Aorta (tissue), 5 donors: ENCODE results near the gene CCDC7. TPM values are rescaled to one million over a fixed set of nuclear protein-coding genes. Genes with fewer than 3 reads are reported as not detected.
"Not testable (repeated sequence)": the region's sequence is repeated elsewhere in the genome, so short reads cannot be mapped to it uniquely, and the experiment has no call there.

Source experiments
- ATAC-seq: fragments of 200-7000 bp; cut with Tn5 transposase; one replicate; pipeline ENCODE4 v1.9.1; 2022; ENCODE audit warnings: moderate library complexity; ENCODE audit not compliant: low FRiP score
- DNase-seq, 2 donors: peaks; one replicate each; pipeline ENCODE4 v3.0.0-alpha.2; 2020
- H3K27ac ChIP-seq, 2 donors: one replicate each; pipeline ENCODE4 v1.5.1; 2013; ENCODE audit warnings: low read length in 2 of 2, mild to moderate bottlenecking in 2 of 2, moderate library complexity in 2 of 2, control low read depth in 1 of 2, inconsistent platforms in 1 of 2, low read depth in 1 of 2
- H3K27me3 ChIP-seq, 2 donors: one replicate each; pipeline ENCODE4 v1.6.1; 2013; ENCODE audit warnings: control low read depth in 1 of 2, low read length in 1 of 2, mild to moderate bottlenecking in 1 of 2, moderate library complexity in 1 of 2; ENCODE audit not compliant: insufficient read depth in 2 of 2, control insufficient read depth in 1 of 2
- H3K36me3 ChIP-seq, 2 donors: one replicate each; pipeline ENCODE4 v1.6.1; 2013; ENCODE audit warnings: control low read depth in 1 of 2, low read length in 1 of 2, mild to moderate bottlenecking in 1 of 2; ENCODE audit not compliant: insufficient read depth in 2 of 2, control insufficient read depth in 1 of 2
- H3K4me1 ChIP-seq, 2 donors: one replicate each; pipeline ENCODE4 v1.6.1; 2013; ENCODE audit warnings: low read length in 2 of 2, control low read depth in 1 of 2, mild to moderate bottlenecking in 1 of 2, moderate library complexity in 1 of 2; ENCODE audit not compliant: insufficient read depth in 2 of 2, control insufficient read depth in 1 of 2
- H3K4me3 ChIP-seq, 2 donors: one replicate each; pipeline ENCODE4 v1.5.1; 2013; ENCODE audit warnings: low read length in 2 of 2, control low read depth in 1 of 2, mild to moderate bottlenecking in 1 of 2
- H3K9me3 ChIP-seq: one replicate; pipeline ENCODE4 v1.6.1; 2013; ENCODE audit warnings: mild to moderate bottlenecking, low read length; ENCODE audit not compliant: control insufficient read depth
- WGBS, 2 donors: extraction: QIAGEN DNeasy Blood & Tissue Kit; methylation state at CpG; one replicate each; pipeline ENCODE4 v1.1.7; 2013; 5-methylcytosine and 5-hydroxymethylcytosine counted together
- intact Hi-C, 2 donors: fragments of 100-400 bp; cut with DNase I; formaldehyde crosslinking; loops; one replicate each; pipeline versions ENCODE4 v1.14.2 to v1.15.0; 2022
- polyA plus RNA-seq, 2 donors: library from polyadenylated mRNA; stranded (reverse); fragments of 200-250 nt; gene quantifications; one replicate each; pipeline ENCODE4 v1.2.3, GENCODE V29; 2013
- total RNA-seq, 2 donors: library from RNA; stranded (reverse); fragmentation: NEBNext Ultra II Directional; extraction: Animal tissue kit (Norgen Biotek cat#: 25700); gene quantifications; one replicate each; pipeline ENCODE4 v1.2.1, GENCODE V29; 2021
- donor health status: healthy with polysubstance abuse.
- donor health status: Bipolar disorder and iron deficiency.
- donor health status: DM: no; HTN: no; CAD: no.
- donor health status: DM: no; HTN: no; CAD: no.
- donor health status: DM: yes; HTN: yes; CAD: no.

Gene CCDC7
- total and polyA plus RNA-seq, 4 donors, result 0.25 to 47.2 (median 24.2) TPM

DNA sequence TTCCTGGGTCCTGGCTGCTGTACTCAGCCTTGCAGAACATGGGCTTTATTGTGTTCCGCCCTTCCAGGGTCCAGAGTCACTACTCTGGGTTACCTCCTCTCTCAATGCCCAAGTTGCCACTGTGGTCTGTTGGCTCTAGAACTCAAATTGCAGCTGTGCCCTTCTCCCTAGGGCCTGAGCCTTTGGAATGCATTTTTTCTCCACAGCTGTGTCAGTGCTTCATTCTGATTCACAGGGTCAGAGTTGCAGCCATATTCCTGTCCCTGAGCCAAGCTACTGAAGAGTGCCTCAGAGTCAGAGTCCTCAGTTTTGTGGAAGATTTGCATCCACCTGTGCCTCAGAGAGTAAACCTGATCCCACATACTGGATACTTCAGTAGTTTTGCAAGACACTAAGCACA lies 344.5 kb downstream of the CCDC7 start:
- H3K27me3 ChIP-seq, result no peaks in the 10 kb centered on the region
- H3K36me3 ChIP-seq, result no peaks in the 10 kb centered on the region
- H3K27ac ChIP-seq, result no peak overlapping the region
- H3K4me1 ChIP-seq, result no peaks in the 10 kb centered on the region
- H3K4me3 ChIP-seq, result no peak overlapping the region
- H3K9me3 ChIP-seq, result peaks cover 3% of the 10 kb centered on the region
- 98 to 100% methylated on average over 1 of the region's 1 CpG for WGBS, 2 donors
- ATAC-seq (peak; percentile 38), DNase-seq (no peak)
- intact Hi-C loops, result no loop called here

DNA sequence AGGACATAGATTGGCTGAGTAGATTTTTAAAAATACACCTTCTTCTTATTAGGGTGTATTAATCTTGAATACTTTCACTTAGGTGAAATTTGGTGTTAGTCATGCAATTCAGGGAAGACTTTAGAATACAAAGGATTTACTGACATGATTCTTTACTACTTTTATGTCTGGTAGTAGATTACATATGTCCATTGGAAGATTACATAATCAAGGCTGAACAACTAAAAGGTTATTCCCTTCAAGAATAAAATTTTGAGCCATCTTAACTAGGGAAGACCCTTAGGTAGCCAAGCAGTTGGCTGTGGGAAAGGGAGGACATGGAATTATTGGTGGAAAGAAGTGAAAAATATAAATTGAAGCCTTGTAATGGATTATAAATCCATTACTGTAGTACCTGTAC lies 347.1 kb downstream of the CCDC7 start:
- DNase-seq, result no peak
- no peak for ATAC-seq
- H3K27ac ChIP-seq, result no peak overlapping the region
- H3K4me3 ChIP-seq, result no peak overlapping the region
- H3K9me3 ChIP-seq, result peaks cover 1% of the 10 kb centered on the region
- intact Hi-C loops, result no loop called here
- no peaks in the 10 kb centered on the region for H3K27me3 ChIP-seq
- no peaks in the 10 kb centered on the region for H3K36me3 ChIP-seq
- H3K4me1 ChIP-seq, result no peaks in the 10 kb centered on the region

DNA sequence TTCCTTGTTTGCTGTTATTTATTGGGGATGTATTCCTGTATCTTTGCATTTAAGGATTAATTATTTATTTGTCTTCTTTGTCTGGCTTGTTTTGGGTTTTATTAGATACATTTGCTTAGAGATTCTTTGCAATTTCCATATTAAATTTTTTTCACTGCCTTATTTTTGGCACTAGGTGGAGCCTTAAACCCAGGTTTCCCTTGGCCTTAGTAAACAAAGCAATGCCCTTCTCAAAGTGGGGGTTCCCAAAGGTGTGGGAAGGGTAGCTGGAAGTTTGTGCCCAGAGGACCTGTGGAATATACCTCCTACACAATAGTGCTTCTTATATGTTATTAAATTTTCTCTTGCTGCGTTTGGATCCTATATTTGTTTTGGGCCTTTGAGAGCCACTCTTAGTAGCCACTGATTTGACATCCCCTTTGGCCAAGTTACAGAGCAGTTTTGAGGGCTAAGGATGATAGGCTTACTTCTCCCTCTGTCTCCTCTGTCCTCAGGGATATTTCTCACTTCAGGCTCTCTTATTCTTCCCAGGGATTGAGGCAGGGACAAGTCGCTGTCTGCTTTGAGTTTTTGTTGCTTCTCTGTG lies 349.8 kb downstream of the CCDC7 start:
- Histone ChIP-seq H3K9me3 (no peaks in the 10 kb centered on the region), H3K4me1 (no peaks in the 10 kb centered on the region), H3K4me3 (no peak overlapping the region), H3K27me3 (no peaks in the 10 kb centered on the region), H3K36me3 (no peaks in the 10 kb centered on the region), H3K27ac (no peak overlapping the region)
- intact Hi-C loops, result loop anchor here (1.0 kb wide), 2 partner anchors 213 to 214 kb away; no protein-coding TSS in a partner anchor
- DNase-seq, result no peak
- no peak for ATAC-seq
- WGBS, 2 donors, result 55 to 57% methylated on average over 2 of the region's 2 CpGs

DNA sequence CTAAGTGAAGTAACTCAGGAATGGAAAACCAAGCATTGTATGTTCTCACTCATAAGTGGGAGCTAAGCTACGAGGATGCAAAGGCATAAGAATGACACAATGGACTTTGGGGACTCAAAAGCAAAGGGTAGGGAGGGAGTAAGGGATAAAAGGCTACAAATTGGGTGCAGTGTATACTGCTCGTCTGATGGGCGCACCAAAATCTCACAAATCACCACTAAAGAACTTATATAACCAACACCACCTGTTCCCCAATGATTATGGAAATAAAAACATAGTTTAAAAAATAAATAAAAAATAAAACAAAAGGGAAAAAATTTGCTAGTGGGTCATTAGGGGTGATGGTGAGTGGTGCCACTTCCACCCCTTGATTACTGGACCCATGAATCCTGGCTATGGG lies 351.5 kb downstream of the CCDC7 start:
- H3K36me3 ChIP-seq, DNase-seq, H3K4me1 ChIP-seq, H3K9me3 ChIP-seq, ATAC-seq, H3K27me3 ChIP-seq, H3K4me3 ChIP-seq, intact Hi-C loops, H3K27ac ChIP-seq: not testable (repeated sequence)
- WGBS, 2 donors, result 96 to 98% methylated on average over 3 of the region's 3 CpGs

DNA sequence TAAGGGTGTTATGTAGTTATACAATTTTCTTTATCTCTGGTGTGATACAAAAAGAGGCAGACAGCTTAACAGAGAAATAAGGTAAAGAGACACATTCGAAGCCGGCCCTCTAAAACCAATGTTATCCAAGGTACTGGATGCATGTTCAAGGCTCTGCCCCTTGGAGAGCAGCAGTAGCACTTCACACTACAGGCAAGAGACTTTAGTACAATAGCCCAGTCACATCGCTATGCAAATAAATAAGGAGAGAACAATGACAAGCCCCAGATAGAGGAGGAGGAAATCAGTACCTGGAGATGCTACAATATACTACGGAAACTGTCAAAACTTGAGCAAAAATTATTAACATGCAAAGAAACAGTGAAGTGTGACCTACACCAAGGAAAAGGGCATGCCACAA lies 401.0 kb downstream of the CCDC7 start:
- no peak overlapping the region for H3K27ac ChIP-seq
- H3K9me3 ChIP-seq, result no peaks in the 10 kb centered on the region
- intact Hi-C loops, result no loop called here
- H3K36me3 ChIP-seq, result no peaks in the 10 kb centered on the region
- WGBS, 2 donors, result 78 to 91% methylated on average over 4 of the region's 4 CpGs
- no peak for DNase-seq
- no peaks in the 10 kb centered on the region for H3K27me3 ChIP-seq
- ATAC-seq, result no peak
- H3K4me1 ChIP-seq, result no peaks in the 10 kb centered on the region
- no peak overlapping the region for H3K4me3 ChIP-seq

DNA sequence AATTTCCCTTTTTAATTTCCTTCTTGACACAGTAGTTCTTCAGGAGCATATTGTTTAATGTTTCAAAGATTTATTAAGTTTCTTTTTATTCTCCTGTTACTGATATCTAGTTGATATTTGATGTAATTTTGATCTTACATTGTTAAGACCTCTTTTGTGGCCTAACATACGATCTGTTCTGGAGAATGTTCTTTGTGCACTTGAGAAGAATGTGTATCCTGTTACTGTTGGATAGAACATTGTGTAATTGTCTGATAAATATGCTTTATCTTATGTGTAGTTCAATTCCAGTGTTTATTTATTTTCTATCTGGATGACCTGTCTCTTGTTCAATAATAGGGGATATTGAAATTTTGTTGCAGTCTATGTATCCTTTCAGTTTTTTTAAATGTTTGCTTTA lies 405.4 kb downstream of the CCDC7 start:
- Histone ChIP-seq H3K27me3 (no peaks in the 10 kb centered on the region), H3K36me3 (no peaks in the 10 kb centered on the region), H3K4me1 (no peaks in the 10 kb centered on the region), H3K27ac (no peak overlapping the region), H3K4me3 (no peak overlapping the region), H3K9me3 (no peaks in the 10 kb centered on the region)
- ATAC-seq (no peak), DNase-seq (no peak)
- intact Hi-C loops, result no loop called here
- WGBS, 2 donors, result 0% methylated on average over 1 of the region's 1 CpG

DNA sequence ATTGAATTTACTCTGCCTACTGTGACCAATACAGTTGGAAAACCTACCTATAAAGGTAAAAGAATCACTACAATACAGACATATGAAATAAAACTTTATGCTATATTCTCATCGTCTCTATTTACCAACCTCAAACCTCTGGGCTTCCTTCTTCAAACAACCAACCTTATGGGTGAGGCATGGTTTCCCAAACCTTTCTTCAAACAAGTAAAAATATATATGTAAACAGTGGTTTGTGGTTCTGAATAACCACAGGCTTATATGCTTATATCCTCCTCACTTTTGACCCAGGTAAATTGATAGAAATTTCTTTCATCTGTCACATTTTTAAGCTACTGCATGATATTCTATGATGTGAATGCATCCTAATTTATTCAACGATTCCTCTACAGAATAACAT lies 408.5 kb downstream of the CCDC7 start:
- ATAC-seq, result no peak
- intact Hi-C loops, result no loop called here
- WGBS, 2 donors, result 93 to 98% methylated on average over 2 of the region's 2 CpGs

DNA sequence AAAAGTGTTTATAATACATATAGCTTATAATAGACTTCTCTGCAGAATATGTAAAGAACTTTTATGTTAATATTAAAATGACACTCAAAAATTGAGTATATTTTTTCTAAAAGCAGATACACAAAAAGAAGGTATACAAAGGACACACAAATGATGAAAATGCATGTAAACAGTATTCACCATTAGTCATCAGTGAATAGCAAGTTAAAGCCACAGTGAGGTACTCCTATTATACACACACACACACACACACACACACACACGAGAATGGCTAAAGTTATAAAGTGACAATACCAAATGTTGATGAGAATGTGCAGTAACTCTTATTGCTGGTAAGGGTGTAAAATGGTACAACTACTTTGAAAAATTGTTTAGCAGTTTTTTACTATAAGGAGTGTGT lies 419.2 kb downstream of the CCDC7 start:
- intact Hi-C loops, result no loop called here
- Histone ChIP-seq H3K9me3 (no peaks in the 10 kb centered on the region), H3K27ac (no peak overlapping the region), H3K4me1 (no peaks in the 10 kb centered on the region), H3K36me3 (no peaks in the 10 kb centered on the region), H3K4me3 (no peak overlapping the region), H3K27me3 (no peaks in the 10 kb centered on the region)
- ATAC-seq (no peak), DNase-seq (no peak)
- WGBS, 2 donors, result 69 to 86% methylated on average over 1 of the region's 1 CpG

More for the DNA sequence above, 408.5 kb downstream of the CCDC7 start:
- DNase-seq, result no peak
- Histone ChIP-seq H3K27me3 (no peaks in the 10 kb centered on the region), H3K9me3 (no peaks in the 10 kb centered on the region), H3K36me3 (no peaks in the 10 kb centered on the region), H3K4me1 (no peaks in the 10 kb centered on the region), H3K4me3 (no peak overlapping the region), H3K27ac (no peak overlapping the region)

DNA sequence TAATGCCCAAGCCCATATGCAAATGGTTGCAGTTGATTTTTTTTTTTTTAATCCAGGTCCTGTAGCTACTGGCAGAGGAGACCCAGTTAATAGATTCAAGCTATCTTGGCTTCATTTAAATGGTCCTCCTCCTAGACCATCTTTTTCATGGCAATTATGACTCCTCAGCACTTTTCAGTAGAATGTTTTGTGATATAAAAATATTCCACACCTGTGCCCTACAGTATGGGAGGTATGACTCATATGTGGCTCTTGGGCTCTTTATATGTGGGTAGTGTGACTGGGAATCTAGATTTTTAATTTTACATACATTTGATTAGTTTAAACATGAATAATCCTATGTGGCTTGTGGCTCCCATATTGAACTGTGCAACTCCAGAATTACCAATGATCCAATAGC lies 432.0 kb downstream of the CCDC7 start:
- no peak for DNase-seq
- Histone ChIP-seq H3K36me3 (no peaks in the 10 kb centered on the region), H3K4me1 (no peaks in the 10 kb centered on the region), H3K9me3 (no peaks in the 10 kb centered on the region), H3K4me3 (no peak overlapping the region), H3K27ac (no peak overlapping the region), H3K27me3 (no peaks in the 10 kb centered on the region)
- intact Hi-C loops, result no loop called here
- no peak for ATAC-seq
